H4 (cell line): ENCODE measurements around the gene PHC3. TPM values are rescaled to one million over a fixed set of nuclear protein-coding genes. Genes with fewer than 3 reads are reported as not detected.
"Not testable (repeated sequence)": the region's sequence is repeated elsewhere in the genome, so short reads cannot be mapped to it uniquely, and the experiment has no call there.

Source experiments
- DNase-seq: peaks from one replicate; pipeline ENCODE4 v3.0.0-alpha.2; 2015; ENCODE audit warnings: low spot score
- total RNA-seq: library from RNA; depleted of rRNA; stranded (reverse); fragments of >200 nt; shearing (Covaris generic); gene quantifications from 2 replicates; pipeline ENCODE4 v1.2.3, GENCODE V29; 2014

Gene PHC3
- total RNA-seq, 1 experiment from 2014 or later, result 14.9 TPM

GRCh38 chr3:170195759-170196158, 14.2 kb upstream of the PHC3 start:
- not testable (repeated sequence) for DNase-seq

GRCh38 chr3:170189398-170190256, 8.1 kb upstream of the PHC3 start:
- no peak for DNase-seq

GRCh38 chr3:170180079-170180907, 1.2 kb downstream of the PHC3 start:
- no peak for DNase-seq

- DNase-seq, result no peak
These were observed 2.1 kb downstream of the PHC3 start for GRCh38 chr3:170179432-170179831.

DNA sequence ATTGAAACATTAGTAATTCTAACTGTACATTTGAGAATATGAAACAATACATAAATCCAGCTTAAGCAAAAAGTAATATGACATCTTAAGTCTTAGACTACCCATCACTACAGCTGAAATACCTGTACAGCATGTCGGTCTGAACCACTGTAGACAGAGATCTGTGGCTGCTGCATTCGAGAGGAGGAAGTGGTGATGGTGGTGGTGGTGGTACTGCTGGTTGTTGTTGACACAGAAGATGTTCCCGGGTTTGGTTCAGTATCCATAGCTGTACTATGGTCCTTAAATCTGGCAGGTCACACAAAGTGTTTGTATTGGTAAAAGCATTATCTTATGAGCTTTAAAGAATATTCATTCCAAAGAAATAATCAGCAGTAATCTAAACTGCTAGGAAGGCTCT, 2.9 kb downstream of the PHC3 start:
- DNase-seq, result no peak

- DNase-seq, result no peak
These were observed 10.0 kb downstream of the PHC3 start for GRCh38 chr3:170171563-170171962.

- no peak for DNase-seq
These were observed 16.8 kb downstream of the PHC3 start for GRCh38 chr3:170164717-170165116.

DNA sequence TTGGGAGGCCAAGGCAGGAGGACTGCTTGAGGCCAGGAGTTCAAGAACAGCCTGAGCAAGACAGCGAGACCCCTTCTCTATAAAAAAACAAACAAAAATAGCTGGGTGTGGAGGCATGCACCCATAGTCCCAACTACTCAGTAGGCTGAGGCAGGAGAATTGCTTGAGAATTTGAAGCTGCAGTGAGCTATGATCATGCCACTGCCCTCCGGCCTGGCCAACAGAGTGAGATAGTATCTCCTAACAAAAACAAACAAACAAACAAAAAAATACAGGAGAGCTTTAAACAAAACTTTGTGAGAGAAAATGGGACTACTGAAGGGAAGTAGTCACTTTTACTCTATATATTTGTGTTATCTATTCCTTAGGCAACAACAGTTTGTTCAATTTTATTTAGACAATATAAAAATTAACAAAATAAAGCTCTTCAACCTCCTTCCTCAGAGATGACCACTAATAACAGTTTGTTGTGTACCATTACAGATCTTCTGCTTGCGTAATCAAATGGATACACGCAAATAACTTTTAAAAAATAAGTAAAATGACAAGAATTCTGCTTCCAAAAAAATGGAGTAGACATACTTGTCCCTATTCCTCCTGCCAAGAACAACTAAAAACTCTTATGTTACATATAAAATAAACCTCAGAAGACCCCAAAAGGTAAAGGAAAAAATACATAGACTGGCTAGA, 17.4 kb downstream of the PHC3 start:
- DNase-seq, result no peak

DNA sequence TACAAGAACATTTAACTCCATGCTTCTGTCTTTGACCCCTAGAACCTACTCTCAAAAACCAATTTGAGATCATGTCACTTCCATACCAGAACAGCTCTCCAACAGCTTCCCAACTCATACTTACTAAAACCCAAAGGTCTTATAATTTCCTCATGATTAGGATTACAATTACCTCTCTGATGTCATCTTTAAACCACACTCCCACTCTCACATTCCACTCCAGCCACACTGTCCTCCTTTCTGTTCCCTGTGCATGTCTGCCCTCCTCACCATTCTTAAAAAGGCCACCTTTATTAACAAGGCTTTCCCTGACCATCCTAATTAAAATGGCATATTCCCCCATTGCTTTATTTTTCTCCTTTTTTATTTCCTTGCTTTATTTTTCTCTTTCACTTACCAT, 18.9 kb downstream of the PHC3 start:
- no peak for DNase-seq

DNA sequence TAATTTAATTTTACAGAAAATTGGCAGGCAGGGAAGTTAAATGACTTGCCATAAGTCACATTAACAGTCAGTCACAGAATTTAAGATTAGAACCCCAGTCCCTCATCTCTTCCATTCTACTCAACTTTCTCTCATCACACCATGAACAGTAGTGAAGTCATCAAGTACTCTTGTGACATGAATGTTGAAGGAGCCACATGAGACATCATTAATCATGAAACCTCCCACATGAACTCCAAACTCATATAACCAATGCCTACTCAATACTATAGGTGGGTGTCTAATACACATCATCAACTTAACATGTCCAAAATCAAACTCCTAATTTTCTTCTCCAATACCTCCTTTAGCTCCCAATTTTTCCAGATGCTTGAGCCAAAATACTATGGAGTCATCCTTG, 19.5 kb downstream of the PHC3 start:
- DNase-seq, result no peak

DNA sequence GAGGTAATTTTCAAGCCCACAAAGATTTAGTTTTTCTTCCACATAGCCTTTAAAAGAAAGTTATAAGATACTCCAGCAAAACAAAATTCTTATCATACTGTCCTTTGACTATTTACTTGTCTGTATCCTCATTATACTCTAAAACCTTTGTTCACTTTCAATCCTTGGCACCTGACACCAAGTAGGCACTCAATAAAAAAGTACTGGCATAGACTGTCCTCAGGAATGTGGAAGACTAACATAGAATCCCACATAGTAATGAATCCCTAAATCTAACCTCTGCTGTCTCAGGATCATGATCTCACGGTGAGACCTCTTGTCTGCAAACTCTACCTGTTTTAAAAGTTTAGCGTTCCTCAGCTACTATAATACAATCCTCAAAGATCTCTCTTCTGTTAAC, 21.6 kb downstream of the PHC3 start:
- DNase-seq, result no peak

GRCh38 chr3:170159459-170159858, 22.1 kb downstream of the PHC3 start:
- DNase-seq, result no peak

DNA sequence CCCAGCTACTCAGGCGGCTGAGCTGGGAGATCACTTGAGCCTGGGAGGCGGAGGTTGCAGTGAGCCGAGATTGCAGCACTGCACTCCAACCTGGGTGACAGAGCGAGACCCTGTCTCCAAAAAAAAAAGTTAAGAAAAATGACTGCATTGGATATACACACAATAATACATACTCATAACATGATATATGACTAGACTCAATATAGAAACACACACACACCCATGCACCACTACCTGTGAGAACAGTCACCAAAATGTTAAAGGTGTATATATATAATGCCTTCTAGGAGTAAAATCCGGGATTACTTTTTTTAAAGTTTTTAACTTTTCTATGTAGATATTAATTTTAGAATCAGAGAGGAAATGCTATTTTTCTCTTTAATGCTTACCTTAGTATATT, 25.9 kb downstream of the PHC3 start:
- DNase-seq, result no peak

- DNase-seq, result no peak
These were observed 26.9 kb downstream of the PHC3 start for GRCh38 chr3:170154569-170155143.

DNA sequence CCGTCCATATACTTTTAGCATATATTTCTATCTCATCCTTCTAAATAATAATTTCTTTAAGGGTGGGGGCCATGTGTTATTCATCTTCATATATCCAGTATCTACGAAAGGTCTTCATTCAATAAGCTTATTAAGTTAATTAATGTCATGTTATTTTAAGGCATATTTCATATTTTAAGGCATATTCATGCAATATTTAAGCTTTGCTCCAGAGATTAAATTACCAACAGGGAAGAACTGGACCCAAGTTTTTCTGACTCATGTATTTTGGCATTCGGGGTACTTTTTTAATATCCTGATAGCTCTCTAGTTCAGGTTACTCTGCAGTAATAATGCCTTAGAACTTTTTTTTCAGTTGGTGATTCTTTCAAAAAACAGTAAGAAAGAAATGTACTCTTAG, 27.4 kb downstream of the PHC3 start:
- no peak for DNase-seq

DNA sequence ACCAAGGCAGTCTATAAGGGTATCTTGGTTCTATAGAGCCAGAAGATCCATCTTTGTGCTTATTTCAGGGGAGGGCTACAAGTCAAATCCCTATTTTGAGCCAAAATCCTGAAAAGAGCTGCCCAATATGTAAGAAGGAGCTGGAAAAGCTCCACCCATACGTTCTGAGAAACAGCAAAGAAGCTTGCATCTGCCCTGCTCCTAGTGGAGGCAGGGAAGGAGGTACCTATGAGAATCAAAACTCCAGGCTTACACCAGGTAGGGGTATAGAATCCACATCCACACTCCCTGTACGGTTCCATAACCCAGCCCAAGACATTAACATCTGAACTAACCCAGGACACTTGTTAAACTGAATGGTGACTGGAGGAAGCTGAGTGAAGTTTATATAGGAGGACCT, 30.0 kb downstream of the PHC3 start:
- DNase-seq, result no peak

DNA sequence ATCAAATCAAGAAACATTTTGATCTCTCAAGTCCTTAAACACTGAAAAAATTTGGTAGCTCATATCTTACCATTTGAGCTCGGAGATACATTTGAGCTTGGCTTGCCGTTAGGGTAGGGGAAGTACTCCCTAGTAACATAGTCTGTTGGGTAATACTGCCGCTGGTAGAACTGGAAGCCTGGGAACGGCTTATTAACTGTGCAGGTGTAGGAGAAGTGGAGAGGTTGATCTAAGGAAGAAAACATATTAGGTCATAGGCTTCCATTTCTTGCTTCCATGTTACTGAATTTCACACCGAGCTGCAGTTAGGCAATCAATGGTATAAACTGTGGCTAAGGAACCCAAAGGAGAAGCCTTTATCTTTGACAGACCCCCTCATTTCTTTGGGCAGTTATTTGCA, 32.5 kb downstream of the PHC3 start:
- no peak for DNase-seq

- no peak for DNase-seq
These were observed 36.3 kb downstream of the PHC3 start for GRCh38 chr3:170145278-170145677.

- DNase-seq, result no peak
These were observed 37.1 kb downstream of the PHC3 start for GRCh38 chr3:170144437-170144843.

DNA sequence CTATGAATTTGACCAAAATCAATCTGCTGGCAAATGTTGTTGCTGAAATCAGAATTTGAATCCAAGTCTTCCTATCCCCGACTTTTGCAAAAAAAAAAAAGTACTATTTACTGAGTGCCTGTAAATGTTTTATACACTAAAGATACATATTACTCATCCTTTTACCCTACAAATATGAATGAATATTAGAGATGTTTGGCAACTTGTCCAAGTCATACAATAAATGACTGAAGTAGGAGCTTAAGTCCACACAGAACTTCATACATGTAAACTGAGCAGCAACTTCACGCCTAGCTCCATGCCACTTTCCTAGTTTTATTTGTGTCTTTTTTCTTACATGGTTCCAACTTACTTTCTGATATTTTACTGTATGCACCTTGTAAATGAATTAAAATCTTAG, 39.2 kb downstream of the PHC3 start:
- DNase-seq, result no peak

GRCh38 chr3:170137986-170138385, 43.5 kb downstream of the PHC3 start:
- DNase-seq, result no peak

DNA sequence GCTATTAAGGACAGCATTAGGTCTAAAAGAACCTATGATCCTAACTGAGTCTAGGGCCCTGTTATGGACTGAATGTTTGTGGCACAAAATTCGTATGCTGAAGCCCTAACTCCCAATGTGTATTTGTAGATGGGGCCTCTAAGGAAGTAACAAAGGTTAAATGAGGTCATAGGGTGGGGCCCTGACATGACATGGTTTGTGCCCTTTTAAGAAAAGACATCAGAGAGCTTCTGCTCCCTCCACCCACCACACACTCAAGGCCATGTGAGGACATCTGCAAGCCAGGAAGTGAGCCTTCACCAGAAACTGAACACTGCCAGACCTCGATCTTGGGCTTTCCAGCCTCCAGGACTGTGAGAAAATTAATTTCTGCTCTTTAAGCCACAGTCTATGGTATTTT, 49.2 kb downstream of the PHC3 start:
- DNase-seq, result no peak
